Tibial artery (tissue), 4 donors: ENCODE measurements around the gene HNRNPUL1.

Source experiments
- DNase-seq, 2 donors: peaks; one replicate each; pipeline ENCODE4 v3.0.0-alpha.2; 2019
- H3K27ac ChIP-seq, 2 donors: fragments of 200-600 bp; sonication (generic) in 1 of 2; 1 replicate in 1 of 2; 2 replicates in 1 of 2; pipeline ENCODE4 v1.5.1; 2018 to 2019; ENCODE audit warnings: mild to moderate bottlenecking in 1 of 2
- H3K27me3 ChIP-seq, 2 donors: fragments of 200-600 bp; sonication (generic) in 1 of 2; one replicate each; pipeline versions ENCODE4 v1.5.1 to v1.6.0; 2016 to 2019
- H3K36me3 ChIP-seq, 3 donors: fragments of 200-600 bp; sonication (generic) in 2 of 3; one replicate each; pipeline ENCODE4 v1.5.1; 2016 to 2019; ENCODE audit warnings: mild to moderate bottlenecking in 2 of 3
- H3K4me1 ChIP-seq, 4 donors: fragments of 200-600 bp; sonication (generic) in 2 of 4; 1 replicate in 3 of 4; 2 replicates in 1 of 4; pipeline ENCODE4 v1.5.1; 2016 to 2019
- H3K4me3 ChIP-seq, 2 donors: fragments of 200-600 bp; sonication (generic) in 1 of 2; 1 replicate in 1 of 2; 2 replicates in 1 of 2; pipeline ENCODE4 v1.5.1; 2018 to 2019; ENCODE audit warnings: mild to moderate bottlenecking in 2 of 2
- H3K9me3 ChIP-seq, 3 donors: fragments of 200-600 bp; sonication (generic) in 1 of 3; one replicate each; pipeline ENCODE4 v1.5.1; 2016 to 2019
- intact Hi-C: fragments of 100-400 bp; cut with DNase I; formaldehyde crosslinking; loops from one replicate; pipeline ENCODE4 v1.15.0; 2023; ENCODE audit warnings: low total_unique reads
- TF ChIP-seq, protein P1 (sequence below), 2 experiments: fragments of 200-600 bp in 1 of 2; fragments of 450-650 bp in 1 of 2; IDR thresholded peaks; one replicate each; pipeline ENCODE4 v1.5.1; 2017 to 2019; ENCODE audit warnings: antibody characterized with exemption in 2 of 2, mild to moderate bottlenecking in 1 of 2, moderate library complexity in 1 of 2

HNRNPUL1 gene

DNA sequence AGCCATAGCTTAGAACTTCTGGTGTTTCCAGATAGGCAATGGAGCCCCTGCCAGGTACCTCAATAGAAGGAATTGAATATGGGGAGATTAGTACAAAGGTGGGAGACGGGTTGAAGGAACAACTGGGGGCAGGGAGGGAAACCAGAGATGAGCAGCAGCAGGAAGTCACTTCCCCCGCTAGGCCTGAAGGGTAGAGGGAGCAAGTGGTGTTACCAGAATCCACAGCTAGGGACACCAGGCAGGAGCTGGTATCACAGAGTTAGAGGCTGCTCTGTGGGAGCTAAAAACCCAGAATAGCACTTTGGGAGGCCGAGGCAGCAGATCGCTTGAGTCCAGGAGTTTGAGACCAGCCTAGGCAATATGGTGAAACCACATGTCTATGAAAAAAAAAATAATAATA is 15.3 kb upstream of the HNRNPUL1 start:
- Histone ChIP-seq H3K36me3 (peaks cover 89 to 100% (median 91%) of the 10 kb centered on the region in 3 donors), H3K4me1 (no peaks in the 10 kb centered on the region), H3K4me3 (no peak overlapping the region), H3K27ac (no peak overlapping the region), H3K9me3 (no peaks in the 10 kb centered on the region), H3K27me3 (no peaks in the 10 kb centered on the region)
- no peak for DNase-seq
- TF ChIP-seq, protein P1, sequence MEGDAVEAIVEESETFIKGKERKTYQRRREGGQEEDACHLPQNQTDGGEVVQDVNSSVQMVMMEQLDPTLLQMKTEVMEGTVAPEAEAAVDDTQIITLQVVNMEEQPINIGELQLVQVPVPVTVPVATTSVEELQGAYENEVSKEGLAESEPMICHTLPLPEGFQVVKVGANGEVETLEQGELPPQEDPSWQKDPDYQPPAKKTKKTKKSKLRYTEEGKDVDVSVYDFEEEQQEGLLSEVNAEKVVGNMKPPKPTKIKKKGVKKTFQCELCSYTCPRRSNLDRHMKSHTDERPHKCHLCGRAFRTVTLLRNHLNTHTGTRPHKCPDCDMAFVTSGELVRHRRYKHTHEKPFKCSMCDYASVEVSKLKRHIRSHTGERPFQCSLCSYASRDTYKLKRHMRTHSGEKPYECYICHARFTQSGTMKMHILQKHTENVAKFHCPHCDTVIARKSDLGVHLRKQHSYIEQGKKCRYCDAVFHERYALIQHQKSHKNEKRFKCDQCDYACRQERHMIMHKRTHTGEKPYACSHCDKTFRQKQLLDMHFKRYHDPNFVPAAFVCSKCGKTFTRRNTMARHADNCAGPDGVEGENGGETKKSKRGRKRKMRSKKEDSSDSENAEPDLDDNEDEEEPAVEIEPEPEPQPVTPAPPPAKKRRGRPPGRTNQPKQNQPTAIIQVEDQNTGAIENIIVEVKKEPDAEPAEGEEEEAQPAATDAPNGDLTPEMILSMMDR (IDR thresholded peaks at IDR 0.05), result no peak
- intact Hi-C loops, result no loop called here

DNA sequence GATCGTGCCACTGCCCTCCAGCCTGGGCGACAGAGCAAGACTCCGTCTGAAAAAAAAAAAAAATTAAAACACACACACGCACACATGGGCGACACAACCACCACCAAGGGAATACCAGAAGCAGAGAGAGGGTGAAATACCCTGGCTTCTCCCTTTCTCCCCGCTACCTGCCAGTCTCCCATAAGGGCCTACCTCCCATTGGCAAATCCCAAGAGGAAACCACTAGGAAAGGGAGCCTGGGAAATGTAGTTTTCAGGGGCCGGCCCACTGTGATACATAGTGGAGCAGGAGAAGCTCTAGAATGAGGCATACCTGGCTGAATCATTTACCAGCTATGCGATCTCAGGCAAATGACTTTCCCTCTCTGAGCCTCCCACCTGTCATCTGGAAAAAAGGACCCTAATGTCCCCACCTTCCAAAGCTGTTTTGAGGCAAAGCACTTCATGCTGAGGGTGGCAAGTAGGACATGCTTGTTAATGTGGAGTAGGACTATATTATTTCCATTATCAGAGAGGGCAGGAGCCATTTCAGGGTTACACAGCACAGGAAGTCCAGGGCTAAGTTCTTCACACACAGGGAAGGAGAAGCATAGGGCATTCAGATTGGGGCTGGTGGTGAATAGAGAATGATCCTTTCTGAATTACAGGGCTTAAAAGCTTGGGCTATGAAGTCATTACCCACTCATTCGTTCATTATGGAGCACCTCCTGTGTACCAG is 14.3 kb upstream of the HNRNPUL1 start:
- no peaks in the 10 kb centered on the region for H3K4me1 ChIP-seq
- H3K4me3 ChIP-seq, result no peak overlapping the region
- no peak for DNase-seq
- intact Hi-C loops, result no loop called here
- H3K36me3 ChIP-seq, result peaks cover 89 to 100% (median 89%) of the 10 kb centered on the region in 3 donors
- no peaks in the 10 kb centered on the region for H3K9me3 ChIP-seq
- H3K27ac ChIP-seq, result no peak overlapping the region
- TF ChIP-seq, protein P1 (IDR thresholded peaks at IDR 0.05), result no peak
- no peaks in the 10 kb centered on the region for H3K27me3 ChIP-seq

DNA sequence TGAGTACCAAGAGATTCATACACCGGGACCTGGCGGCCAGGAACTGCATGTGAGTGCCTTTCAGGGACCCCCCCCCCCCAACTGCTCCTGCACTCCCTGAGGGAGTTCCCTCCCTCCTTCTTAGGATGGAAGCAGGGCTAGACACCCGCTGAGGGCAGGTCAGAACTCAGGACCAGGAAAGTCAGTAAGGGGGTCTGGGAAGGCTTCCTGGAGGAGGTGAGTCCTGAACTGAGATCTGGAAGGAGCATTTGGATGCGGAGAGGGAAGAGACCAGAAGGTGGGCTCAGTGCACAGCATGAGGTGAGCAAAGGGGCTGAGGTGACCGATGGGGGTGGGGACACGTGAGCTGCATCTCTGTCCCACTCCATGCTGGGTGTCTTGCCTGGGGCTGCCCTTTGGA is 10.5 kb upstream of the HNRNPUL1 start:
- no peaks in the 10 kb centered on the region for H3K4me1 ChIP-seq
- no peaks in the 10 kb centered on the region for H3K27me3 ChIP-seq
- no peak for DNase-seq
- peaks cover 88 to 100% (median 90%) of the 10 kb centered on the region in 3 donors for H3K36me3 ChIP-seq
- TF ChIP-seq, protein P1 (IDR thresholded peaks at IDR 0.05), result no peak
- H3K27ac ChIP-seq, result no peak overlapping the region
- intact Hi-C loops, result no loop called here
- H3K4me3 ChIP-seq, result no peak overlapping the region
- no peaks in the 10 kb centered on the region for H3K9me3 ChIP-seq

DNA sequence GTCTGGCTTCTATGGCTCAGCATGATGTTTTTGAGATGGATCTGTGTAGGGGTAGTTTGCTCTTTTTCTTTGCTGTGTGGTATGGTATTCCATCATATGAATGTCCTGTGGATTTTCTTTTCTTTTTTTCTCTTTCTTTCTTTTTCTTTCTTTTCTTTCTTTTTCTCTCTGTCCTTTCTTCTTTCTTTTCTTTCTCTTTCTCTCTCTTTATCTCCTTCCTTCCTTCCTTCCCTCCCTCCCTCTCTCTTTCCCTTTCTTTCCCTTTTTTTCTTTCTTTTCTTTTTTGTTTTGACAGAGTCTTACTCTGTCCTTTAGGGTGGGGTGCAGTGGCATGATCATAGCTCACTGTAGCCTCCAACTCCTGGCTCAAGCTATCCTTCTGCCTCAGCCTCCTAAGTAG is 9.0 kb upstream of the HNRNPUL1 start:
- H3K4me3 ChIP-seq, result no peak overlapping the region
- DNase-seq, result no peak
- no peaks in the 10 kb centered on the region for H3K27me3 ChIP-seq
- peaks cover 82 to 100% (median 88%) of the 10 kb centered on the region in 3 donors for H3K36me3 ChIP-seq
- TF ChIP-seq, protein P1 (IDR thresholded peaks at IDR 0.05), result no peak
- no peaks in the 10 kb centered on the region for H3K9me3 ChIP-seq
- H3K27ac ChIP-seq, result no peak overlapping the region
- no peaks in the 10 kb centered on the region for H3K4me1 ChIP-seq
- intact Hi-C loops, result no loop called here

DNA sequence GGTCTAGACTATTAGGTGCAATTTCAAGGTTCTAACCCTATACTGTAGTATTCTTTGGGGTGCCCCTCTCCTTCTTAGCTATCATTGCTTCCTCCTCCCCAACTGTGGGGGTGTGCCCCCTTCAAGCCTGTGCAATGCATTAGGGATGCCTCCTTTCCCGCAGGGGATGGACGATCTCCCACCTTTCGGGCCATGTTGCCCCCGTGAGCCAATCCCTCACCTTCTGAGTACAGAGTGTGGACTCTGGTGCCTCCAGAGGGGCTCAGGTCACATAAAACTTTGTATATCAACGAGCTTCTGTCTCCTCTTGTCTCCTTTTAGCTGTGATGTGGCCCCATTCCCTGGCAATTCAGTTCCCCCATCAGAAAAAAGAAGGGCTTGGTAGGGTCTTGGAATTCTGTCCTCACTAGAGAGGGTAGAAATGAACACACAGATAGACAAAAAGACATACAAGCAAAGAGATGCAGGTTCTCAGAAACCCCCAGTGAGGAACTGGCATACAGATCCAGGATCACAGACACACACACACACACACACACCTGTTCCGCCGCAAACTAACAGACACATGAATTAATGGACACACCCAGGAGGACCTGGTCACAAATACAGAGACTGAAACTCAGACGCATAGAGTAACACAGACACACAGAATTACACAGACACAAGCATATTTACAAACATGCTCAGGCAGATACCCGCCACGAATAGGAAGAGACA is 2.5 kb upstream of the HNRNPUL1 start:
- intact Hi-C loops, result loop anchor here (5.0 kb wide), 2 partner anchors 34 to 46 kb away; no protein-coding TSS in a partner anchor
- TF ChIP-seq, protein P1 (IDR thresholded peaks at IDR 0.05), result no peak
- Histone ChIP-seq H3K27me3 (no peaks in the 10 kb centered on the region), H3K4me1 (peaks cover 0 to 21% (median 18%) of the 10 kb centered on the region in 4 donors), H3K9me3 (no peaks in the 10 kb centered on the region), H3K27ac (peak overlapping the region; percentile 92 to 98), H3K36me3 (peaks cover 28 to 46% (median 33%) of the 10 kb centered on the region in 3 donors), H3K4me3 (peak overlapping the region; percentile 71 to 89)
- peak in 1 of 2 donors; percentile 70 for DNase-seq
